GM20000 (cell line): Measurements from ENCODE around the gene HDLBP.

Experiments used
- DNase-seq: peaks from one replicate; pipeline ENCODE4 v3.0.0; 2012; ENCODE audit warnings: low spot score
- CTCF ChIP-seq: IDR thresholded peaks from 2 replicates; pipeline ENCODE4 v1.5.1; 2012; ENCODE audit warnings: mild to moderate bottlenecking, control low read depth; ENCODE audit errors: extremely low read depth, missing control alignments

HDLBP gene

DNA sequence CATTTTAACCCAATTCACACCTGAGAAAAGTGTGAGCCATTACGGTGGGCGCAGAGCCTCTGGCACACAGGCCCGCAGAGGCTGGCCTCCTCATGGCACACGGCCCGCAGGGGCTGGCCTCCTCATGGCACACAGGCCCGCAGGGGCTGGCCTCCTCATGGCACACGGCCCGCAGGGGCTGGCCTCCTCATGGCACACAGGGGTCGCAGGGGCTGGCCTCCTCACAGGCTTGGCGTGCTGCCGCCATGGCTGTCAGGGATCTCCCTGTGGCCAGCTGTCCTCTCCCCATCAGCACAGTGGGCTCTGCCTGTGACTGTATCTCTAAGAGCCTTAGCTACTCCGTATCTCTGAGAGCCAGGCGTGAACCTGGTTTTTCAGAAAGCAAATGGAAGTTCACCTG lies 102.4 kb downstream of the HDLBP start:
- no peak for DNase-seq
- TF ChIP-seq CTCF: no peak

- no peak for TF ChIP-seq CTCF
- no peak for DNase-seq
Observed at GRCh38 chr2:241211276-241211675, 104.2 kb downstream of the HDLBP start.

DNA sequence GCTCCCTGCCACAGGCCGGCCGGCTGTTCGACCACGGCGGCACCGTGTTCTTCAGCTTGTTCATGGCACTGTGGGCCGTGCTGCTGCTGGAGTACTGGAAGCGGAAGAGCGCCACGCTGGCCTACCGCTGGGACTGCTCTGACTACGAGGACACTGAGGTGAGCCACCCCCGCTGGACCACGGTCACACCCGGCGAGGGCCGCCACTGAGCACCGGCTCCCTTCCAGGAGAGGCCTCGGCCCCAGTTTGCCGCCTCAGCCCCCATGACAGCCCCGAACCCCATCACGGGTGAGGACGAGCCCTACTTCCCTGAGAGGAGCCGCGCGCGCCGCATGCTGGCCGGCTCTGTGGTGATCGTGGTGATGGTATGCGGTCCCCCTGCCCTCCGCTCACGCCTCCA lies 106.2 kb downstream of the HDLBP start:
- TF ChIP-seq CTCF: no peak
- DNase-seq: no peak

DNA sequence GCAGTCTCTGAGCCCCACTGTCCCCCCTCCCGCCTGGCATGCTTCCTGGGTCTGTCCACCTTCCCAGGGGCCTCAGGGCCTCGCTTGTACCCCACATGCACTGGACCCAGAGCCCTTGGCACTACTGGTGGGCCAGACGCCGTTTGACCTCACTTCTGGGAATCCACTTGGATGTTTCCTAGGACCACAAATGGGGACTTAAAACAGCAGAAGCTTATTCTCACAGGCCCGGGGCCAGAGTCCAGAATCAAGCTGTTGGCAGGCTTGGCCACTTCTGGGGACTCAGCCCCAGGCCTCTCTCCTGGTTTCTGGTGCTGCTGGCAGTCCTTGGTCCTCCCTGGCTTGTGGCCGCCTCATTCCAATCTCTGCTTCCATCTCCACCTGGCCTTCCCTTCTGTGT lies 107.4 kb downstream of the HDLBP start:
- no peak for DNase-seq
- TF ChIP-seq CTCF: no peak

DNA sequence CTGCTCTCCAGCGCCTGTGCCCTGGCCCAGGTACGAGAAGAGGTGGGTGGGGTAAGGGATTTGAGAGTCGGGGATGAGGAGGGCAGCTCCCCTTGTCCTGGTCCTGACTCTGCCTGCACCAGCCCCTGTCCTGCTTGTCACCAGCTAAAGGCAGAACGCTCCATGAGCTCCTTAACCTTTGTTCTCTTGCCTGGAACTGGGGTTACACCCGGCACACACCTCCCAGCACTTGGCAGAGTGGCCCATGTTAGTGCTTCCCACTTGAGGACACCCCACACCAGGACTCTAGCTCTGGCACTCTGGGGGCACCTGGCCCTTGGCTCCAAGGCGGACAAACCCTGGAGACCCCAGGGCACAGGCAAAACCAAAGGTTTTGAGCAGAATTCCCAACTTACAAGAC lies 107.8 kb downstream of the HDLBP start:
- TF ChIP-seq CTCF: no peak
- no peak for DNase-seq

DNA sequence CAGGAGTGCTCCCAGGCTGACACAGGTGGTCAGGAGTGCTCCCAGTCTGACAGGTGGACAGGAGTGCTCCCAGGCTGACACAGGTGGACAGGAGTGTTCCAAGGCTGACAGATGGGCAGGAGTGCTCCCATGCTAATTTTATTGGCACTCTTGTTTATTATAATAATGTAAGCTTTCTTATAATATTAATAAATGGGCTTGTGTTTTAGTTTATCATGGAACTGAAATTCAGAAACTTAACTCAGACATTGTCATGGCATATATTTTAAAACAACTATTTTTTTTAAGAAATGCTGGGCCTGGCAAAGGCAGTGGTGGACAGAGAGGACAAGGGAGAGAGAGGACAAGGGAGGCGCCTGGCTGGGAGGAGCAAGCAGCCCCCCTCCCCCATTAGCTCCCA lies 108.3 kb downstream of the HDLBP start:
- no peak for TF ChIP-seq CTCF
- no peak for DNase-seq

GRCh38 chr2:241205086-241205485 lies 110.4 kb downstream of the HDLBP start:
- TF ChIP-seq CTCF: no peak
- no peak for DNase-seq
